ENCODE data around the gene THOP1. TPM values are rescaled to one million over a fixed set of nuclear protein-coding genes. Genes with fewer than 3 reads are reported as not detected.

Gene THOP1
- total RNA-seq, 4 donors from 2014 or later: 24.3 to 142 (median 49.5) TPM

DNA sequence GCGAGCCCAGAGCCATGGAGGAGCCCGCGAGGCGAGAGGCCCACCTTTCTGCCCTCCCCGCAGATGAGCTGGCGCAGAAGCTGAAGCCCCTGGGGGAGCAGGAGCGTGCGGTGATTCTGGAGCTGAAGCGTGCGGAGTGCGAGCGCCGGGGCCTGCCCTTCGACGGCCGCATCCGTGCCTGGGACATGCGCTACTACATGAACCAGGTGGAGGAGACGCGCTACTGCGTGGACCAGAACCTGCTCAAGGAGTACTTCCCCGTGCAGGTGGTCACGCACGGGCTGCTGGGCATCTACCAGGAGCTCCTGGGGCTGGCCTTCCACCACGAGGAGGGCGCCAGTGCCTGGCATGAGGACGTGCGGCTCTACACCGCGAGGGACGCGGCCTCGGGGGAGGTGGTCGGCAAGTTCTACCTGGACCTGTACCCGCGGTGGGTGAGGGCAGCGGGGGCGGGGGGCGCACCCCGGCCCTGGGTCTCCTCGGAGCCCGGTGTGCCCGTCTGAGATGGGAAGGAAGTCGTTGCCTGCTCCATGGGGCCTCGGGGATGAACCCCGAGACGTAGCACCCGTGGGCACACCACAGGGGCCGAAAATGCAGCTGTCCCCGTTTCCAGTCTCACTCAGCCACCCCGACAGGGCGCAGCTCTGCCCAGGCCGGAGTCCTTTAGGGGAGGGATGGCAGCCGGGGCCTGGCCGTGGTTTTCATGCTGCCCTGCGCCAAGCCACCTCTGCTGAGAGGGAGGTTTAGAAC lies 22.3 kb downstream of the THOP1 start:
- Histone ChIP-seq H3K4me1 (peaks cover 0 to 15% (median 2%) of the 10 kb centered on the region in 4 donors), H3K4me3 (no peak overlapping the region), H3K9me3 (no peaks in the 10 kb centered on the region), H3K27ac (no peak overlapping the region), H3K36me3 (peaks cover 0 to 37% (median 0%) of the 10 kb centered on the region in 3 donors), H3K27me3 (no peaks in the 10 kb centered on the region)
- no peak for TF ChIP-seq POLR2A (IDR thresholded peaks at IDR 0.05)
- TF ChIP-seq, protein P1, sequence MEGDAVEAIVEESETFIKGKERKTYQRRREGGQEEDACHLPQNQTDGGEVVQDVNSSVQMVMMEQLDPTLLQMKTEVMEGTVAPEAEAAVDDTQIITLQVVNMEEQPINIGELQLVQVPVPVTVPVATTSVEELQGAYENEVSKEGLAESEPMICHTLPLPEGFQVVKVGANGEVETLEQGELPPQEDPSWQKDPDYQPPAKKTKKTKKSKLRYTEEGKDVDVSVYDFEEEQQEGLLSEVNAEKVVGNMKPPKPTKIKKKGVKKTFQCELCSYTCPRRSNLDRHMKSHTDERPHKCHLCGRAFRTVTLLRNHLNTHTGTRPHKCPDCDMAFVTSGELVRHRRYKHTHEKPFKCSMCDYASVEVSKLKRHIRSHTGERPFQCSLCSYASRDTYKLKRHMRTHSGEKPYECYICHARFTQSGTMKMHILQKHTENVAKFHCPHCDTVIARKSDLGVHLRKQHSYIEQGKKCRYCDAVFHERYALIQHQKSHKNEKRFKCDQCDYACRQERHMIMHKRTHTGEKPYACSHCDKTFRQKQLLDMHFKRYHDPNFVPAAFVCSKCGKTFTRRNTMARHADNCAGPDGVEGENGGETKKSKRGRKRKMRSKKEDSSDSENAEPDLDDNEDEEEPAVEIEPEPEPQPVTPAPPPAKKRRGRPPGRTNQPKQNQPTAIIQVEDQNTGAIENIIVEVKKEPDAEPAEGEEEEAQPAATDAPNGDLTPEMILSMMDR (IDR thresholded peaks at IDR 0.05): no peak
- DNase-seq: no peak

- no peak overlapping the region for H3K4me3 ChIP-seq
- no peaks in the 10 kb centered on the region for H3K9me3 ChIP-seq
- TF ChIP-seq POLR2A (IDR thresholded peaks at IDR 0.05): no peak
- TF ChIP-seq, protein P1 (IDR thresholded peaks at IDR 0.05): no peak
- H3K27me3 ChIP-seq: no peaks in the 10 kb centered on the region
- H3K36me3 ChIP-seq: peaks cover 0 to 42% (median 0%) of the 10 kb centered on the region in 3 donors
- H3K4me1 ChIP-seq: peaks cover 0 to 20% (median 2%) of the 10 kb centered on the region in 4 donors
- no peak overlapping the region for H3K27ac ChIP-seq
- DNase-seq: peak in 1 of 3 donors; percentile 37
Observed at GRCh38 chr19:2808129-2808941, 23.0 kb downstream of the THOP1 start.

DNA sequence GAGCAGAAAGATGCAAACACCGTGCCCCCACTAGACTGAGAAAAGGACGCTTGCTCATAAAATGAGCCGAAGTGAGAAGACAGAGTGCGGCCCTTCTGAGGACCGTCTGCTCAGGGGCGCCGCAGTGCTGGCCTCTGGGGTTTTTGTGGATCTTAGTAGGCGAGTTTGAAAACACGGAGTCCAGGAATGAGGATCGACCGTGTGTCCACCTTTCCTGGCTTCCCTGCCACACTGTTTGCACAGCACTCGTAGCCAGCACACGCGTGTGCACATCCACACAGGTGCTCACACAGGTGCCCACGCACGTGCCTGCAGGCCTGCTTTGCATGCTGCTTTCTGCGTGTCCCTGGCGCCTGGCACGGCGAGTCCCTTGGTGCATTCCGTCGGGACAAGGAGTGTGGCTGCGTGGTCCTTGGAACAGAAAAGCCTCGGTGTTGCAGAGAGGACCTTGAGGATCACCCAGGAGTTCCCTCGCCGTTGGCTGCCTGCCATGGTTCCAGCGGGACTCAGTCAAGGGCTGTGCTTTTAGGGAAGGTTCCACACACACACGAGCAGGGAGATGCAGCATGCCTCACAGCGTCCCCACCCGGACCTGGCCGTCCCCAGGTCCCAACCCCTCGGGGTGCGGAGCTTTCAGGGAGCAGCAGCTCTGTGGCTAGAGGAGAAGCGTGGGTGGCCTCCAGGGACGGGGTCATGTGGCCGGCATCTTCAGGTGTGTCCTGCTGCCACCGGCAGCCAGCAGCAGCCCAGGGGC lies 24.3 kb downstream of the THOP1 start:
- Histone ChIP-seq H3K36me3 (peaks cover 0 to 42% (median 0%) of the 10 kb centered on the region in 3 donors), H3K27me3 (no peaks in the 10 kb centered on the region), H3K4me1 (peaks cover 0 to 20% (median 2%) of the 10 kb centered on the region in 4 donors), H3K9me3 (no peaks in the 10 kb centered on the region), H3K4me3 (no peak overlapping the region), H3K27ac (no peak overlapping the region)
- TF ChIP-seq, protein P1 (IDR thresholded peaks at IDR 0.05): no peak
- no peak for TF ChIP-seq POLR2A (IDR thresholded peaks at IDR 0.05)
- DNase-seq: peak in 1 of 3 donors; percentile 37

- peak in 1 of 3 donors; percentile 47 for DNase-seq
- Histone ChIP-seq H3K27me3 (no peaks in the 10 kb centered on the region), H3K4me3 (no peak overlapping the region), H3K36me3 (peaks cover 0 to 35% (median 0%) of the 10 kb centered on the region in 3 donors), H3K27ac (peak overlapping the region in 2 of 4 donors; percentile 87 to 98), H3K4me1 (peaks cover 0 to 20% (median 2%) of the 10 kb centered on the region in 4 donors), H3K9me3 (no peaks in the 10 kb centered on the region)
- TF ChIP-seq POLR2A (IDR thresholded peaks at IDR 0.05): no peak
- TF ChIP-seq, protein P1 (IDR thresholded peaks at IDR 0.05): no peak
Observed at GRCh38 chr19:2810141-2811091, 25.1 kb downstream of the THOP1 start.
